Measurements from ENCODE around the gene TBC1D1.

GRCh38 chr4:37964734-37965457 lies 74.0 kb downstream of the TBC1D1 start:
- TF ChIP-seq CTCF (optimal IDR thresholded peaks at IDR 0.05 in 1 of 3, IDR thresholded peaks at IDR 0.05 in 1 of 3, conservative IDR thresholded peaks at IDR 0.05 in 1 of 3; ENCODE audit: extremely low read depth in 1 of 3, insufficient read depth in 2 of 3, low read length in 3 of 3) = no peak
- no peak for TF ChIP-seq EZH2 (IDR thresholded peaks at IDR 0.05; ENCODE audit: low read length)

All from keratinocyte (primary cell).